ENCODE measurements around the gene MVP. TPM values are rescaled to one million over a fixed set of nuclear protein-coding genes. Genes with fewer than 3 reads are reported as not detected.

MVP gene
- total RNA-seq, 1 experiment from 2014 or later, result 75.1 TPM

GRCh38 chr16:29875206-29875605 lies 54.9 kb downstream of the MVP start:
- no peaks in the 10 kb centered on the region for H4K20me1 ChIP-seq (ENCODE audit: insufficient read depth)
- RAD21 ChIA-PET (ENCODE audit: low non-redundant PET in 1 of 2, low total read pairs in 2 of 2, uncharacterized antibody in 2 of 2, unreplicated experiment in 2 of 2), result no interaction called here
- CTCF ChIA-PET, result no interaction called here
- no peaks in the 10 kb centered on the region for H3K9me2 ChIP-seq (ENCODE audit: insufficient read depth)
- no peak overlapping the region for H3K4me3 ChIP-seq (replicated peaks in 1 of 2; ENCODE audit: low read depth in 1 of 2, low read length in 2 of 2)
- no peak overlapping the region for H3K27ac ChIP-seq (ENCODE audit: low read depth, low read length)
- ATAC-seq (no peak), DNase-seq (ENCODE audit: low read depth, low spot score) (no peak)
- H3K9me3 ChIP-seq (ENCODE audit: control insufficient read depth in 1 of 2, insufficient read depth in 1 of 2, low read depth in 1 of 2, low read length in 2 of 2), result no peaks in the 10 kb centered on the region
- no peaks in the 10 kb centered on the region for H3K36me3 ChIP-seq (ENCODE audit: control insufficient read depth in 1 of 2, insufficient read depth in 2 of 2, low read length in 2 of 2)
- H3K79me2 ChIP-seq (ENCODE audit: insufficient read depth, low read length), result no peaks in the 10 kb centered on the region
- no peak overlapping the region for H3K9ac ChIP-seq (ENCODE audit: low read length)
- TF ChIP-seq CBX3 (IDR thresholded peaks at IDR 0.05; ENCODE audit: low read depth) (no peak), EGR1 (IDR thresholded peaks at IDR 0.05; ENCODE audit: low read depth) (no peak), POLR2AphosphoS5 (IDR thresholded peaks at IDR 0.05; ENCODE audit: low read depth, low read length) (no peak), POLR2A (IDR thresholded peaks at IDR 0.05; ENCODE audit: borderline replicate concordance, extremely low read depth, insufficient read depth, insufficient read length) (no peak), ZBTB33 (IDR thresholded peaks at IDR 0.05; ENCODE audit: extremely low read depth, insufficient replicate concordance, low read length) (no peak), SRF (IDR thresholded peaks at IDR 0.05; ENCODE audit: low read depth) (no peak), FOSL1 (IDR thresholded peaks at IDR 0.05; ENCODE audit: low read depth) (no peak), EZH2phosphoT487 (IDR thresholded peaks at IDR 0.05; ENCODE audit: borderline replicate concordance) (no peak), ZFX (IDR thresholded peaks at IDR 0.05) (no peak), TCF7L2 (IDR thresholded peaks at IDR 0.05; ENCODE audit: borderline replicate concordance, extremely low read depth, insufficient read depth, insufficient read length) (no peak), RAD21 (IDR thresholded peaks at IDR 0.05; ENCODE audit: low read depth) (no peak), CTCF (IDR thresholded peaks at IDR 0.05 in 2 of 3, conservative IDR thresholded peaks at IDR 0.05 in 1 of 3; ENCODE audit: borderline replicate concordance in 1 of 3, insufficient read depth in 1 of 3, low read depth in 2 of 3, low read length in 2 of 3) (no peak), JUND (IDR thresholded peaks at IDR 0.05) (no peak), SP1 (IDR thresholded peaks at IDR 0.05; ENCODE audit: low read depth) (no peak)
- intact Hi-C loops (cut with micrococcal nuclease), result no loop called here
- H2AFZ ChIP-seq (ENCODE audit: low read depth, low read length, poor library complexity, severe bottlenecking), result no peak overlapping the region
- H3K27me3 ChIP-seq (ENCODE audit: insufficient read depth, low read length), result no peaks in the 10 kb centered on the region
- no TSS peak for BruUV-seq (replicated peaks)
- POLR2A ChIA-PET, result no interaction called here
- 0 out of 4 replicates have a peak, but pooled peaks cover 0 to 4% of the 10 kb centered on the region in 2 experiments for H3K4me1 ChIP-seq (ENCODE audit: control insufficient read depth in 1 of 2, insufficient read depth in 2 of 2, low read length in 2 of 2)
- no peak overlapping the region for H3K4me2 ChIP-seq (ENCODE audit: low read length)

Measured in HCT116 (cell line).